Inflammatory macrophage treated with lipopolysaccharide for 4 hours (primary cell): ENCODE measurements around the gene AADACL4.

Experiments used
- DNase-seq: peaks from one replicate; pipeline ENCODE4 v3.0.0-alpha.2; 2020

AADACL4 gene

GRCh38 chr1:12714710-12715475, 71.0 kb downstream of the AADACL4 start:
- DNase-seq, result no peak

- DNase-seq, result no peak
These were observed 72.1 kb downstream of the AADACL4 start, which contains the start of gene AADACL3 for GRCh38 chr1:12715896-12716437. TSS of gene AADACL3 (plus strand) at chr1:12716110. CDS start at chr1:12716177, 67 bp downstream.
